Liver (tissue), 9 donors: ENCODE measurements around the gene TIAM2. TPM values are rescaled to one million over a fixed set of nuclear protein-coding genes. Genes with fewer than 3 reads are reported as not detected.
"Not testable (repeated sequence)": the region's sequence is repeated elsewhere in the genome, so short reads cannot be mapped to it uniquely, and the experiment has no call there.

Experiments
- DNase-seq: peaks from one replicate; pipeline ENCODE4 v3.0.0-alpha.2; 2017; ENCODE audit warnings: low spot score
- H3K27ac ChIP-seq, 2 donors: one replicate each; pipeline ENCODE4 v1.7.0; 2013; ENCODE audit warnings: inconsistent platforms in 2 of 2, low read length in 2 of 2, control low read depth in 1 of 2, low read depth in 1 of 2, mild to moderate bottlenecking in 1 of 2
- H3K27me3 ChIP-seq, 4 donors: one replicate each; pipeline versions ENCODE4 v1.6.1 to v1.7.0; 2013; ENCODE audit warnings: low read length in 3 of 4, inconsistent platforms in 1 of 4, mild to moderate bottlenecking in 1 of 4, moderate library complexity in 1 of 4; ENCODE audit not compliant: control insufficient read depth in 4 of 4, insufficient read depth in 4 of 4
- H3K36me3 ChIP-seq, 4 donors: one replicate each; pipeline versions ENCODE4 v1.6.1 to v1.7.0; 2013; ENCODE audit warnings: low read length in 3 of 4, mild to moderate bottlenecking in 3 of 4, low read depth in 1 of 4, moderate library complexity in 1 of 4; ENCODE audit not compliant: control insufficient read depth in 4 of 4, insufficient read depth in 3 of 4
- H3K4me1 ChIP-seq, 4 donors: one replicate each; pipeline versions ENCODE4 v1.6.1 to v1.7.0; 2013; ENCODE audit warnings: low read length in 3 of 4, mild to moderate bottlenecking in 3 of 4, moderate library complexity in 1 of 4; ENCODE audit not compliant: control insufficient read depth in 4 of 4, insufficient read depth in 4 of 4
- H3K4me3 ChIP-seq, 3 donors: one replicate each; pipeline versions ENCODE4 v1.6.1 to v1.7.0; 2013; ENCODE audit warnings: low read length in 3 of 3, control low read depth in 1 of 3, low read depth in 1 of 3, mild to moderate bottlenecking in 1 of 3
- H3K9ac ChIP-seq, 2 donors: one replicate each; pipeline ENCODE4 v1.7.0; 2013; ENCODE audit warnings: low read length in 2 of 2, mild to moderate bottlenecking in 2 of 2, moderate library complexity in 2 of 2, control low read depth in 1 of 2, low read depth in 1 of 2
- H3K9me3 ChIP-seq, 4 donors: one replicate each; pipeline versions ENCODE4 v1.6.1 to v1.7.0; 2013; ENCODE audit warnings: low read length in 3 of 4; ENCODE audit not compliant: control insufficient read depth in 4 of 4
- CTCF ChIP-seq: fragments of 150-350 bp; IDR thresholded peaks from 2 replicates; pipeline ENCODE4 v1.5.1; 2017; ENCODE audit warnings: improper control_type of control experiment, low read depth, low read length; ENCODE audit not compliant: missing input control
- FOXA2 ChIP-seq: IDR thresholded peaks from 2 replicates; pipeline ENCODE4 v1.6.1; 2016; ENCODE audit warnings: antibody characterized with exemption
- GABPA ChIP-seq, 2 donors: IDR thresholded peaks in 1 of 2; conservative IDR thresholded peaks in 1 of 2; 2 replicates each; pipeline ENCODE4 v1.6.1; 2016; ENCODE audit warnings: antibody characterized with exemption in 2 of 2, mild to moderate bottlenecking in 1 of 2, moderate library complexity in 1 of 2
- HNF4A ChIP-seq, 2 donors: conservative IDR thresholded peaks; 2 replicates each; pipeline ENCODE4 v1.6.1; 2016; ENCODE audit warnings: antibody characterized with exemption in 2 of 2, mild to moderate bottlenecking in 2 of 2
- HNF4G ChIP-seq: IDR thresholded peaks from 2 replicates; pipeline ENCODE4 v1.6.1; 2016; ENCODE audit warnings: antibody characterized with exemption
- JUND ChIP-seq, 2 donors: IDR thresholded peaks; 2 replicates each; pipeline ENCODE4 v1.6.1; 2016; ENCODE audit warnings: antibody characterized with exemption in 2 of 2
- NR2F2 ChIP-seq: IDR thresholded peaks from 2 replicates; pipeline ENCODE4 v1.6.1; 2016; ENCODE audit warnings: antibody characterized with exemption
- RAD21 ChIP-seq, 2 donors: IDR thresholded peaks; 2 replicates each; pipeline ENCODE4 v1.6.1; 2016; ENCODE audit warnings: antibody characterized with exemption in 2 of 2, mild to moderate bottlenecking in 2 of 2
- RXRA ChIP-seq, 2 donors: IDR thresholded peaks; 2 replicates each; pipeline ENCODE4 v1.6.1; 2017 to 2018; ENCODE audit warnings: antibody characterized with exemption in 2 of 2, mild to moderate bottlenecking in 1 of 2
- TAF1 ChIP-seq: conservative IDR thresholded peaks from 2 replicates; pipeline ENCODE4 v1.6.1; 2016; ENCODE audit warnings: antibody characterized with exemption, mild to moderate bottlenecking
- YY1 ChIP-seq: IDR thresholded peaks from 2 replicates; pipeline ENCODE4 v1.6.1; 2016; ENCODE audit warnings: antibody characterized with exemption, mild to moderate bottlenecking
- ZBTB33 ChIP-seq: IDR thresholded peaks from 2 replicates; pipeline ENCODE4 v1.6.1; 2016; ENCODE audit warnings: antibody characterized with exemption
- WGBS: extraction: QIAGEN DNeasy Blood & Tissue Kit; methylation state at CpG from one replicate; pipeline ENCODE4 v1.1.7; 2013; 5-methylcytosine and 5-hydroxymethylcytosine counted together
- polyA plus RNA-seq, 2 donors: library from polyadenylated mRNA; stranded (reverse) in 1 of 2; unstranded in 1 of 2; fragments of 200-250 nt in 1 of 2; fragments of >200 nt in 1 of 2; fragmentation: Nextera tagmentation in 1 of 2; extraction: Ambion mirVana in 1 of 2; gene quantifications; one replicate each; pipeline versions ENCODE4 v1.2.1 to v1.2.3, GENCODE V29; 2013 to 2015
- total RNA-seq, 2 donors: library from RNA; depleted of rRNA; stranded (reverse); fragments of >200 nt; gene quantifications; one replicate each; pipeline ENCODE4 v1.2.3, GENCODE V29; 2014
- TF ChIP-seq, protein P1 (sequence below): IDR thresholded peaks from 2 replicates; pipeline ENCODE4 v1.6.1; 2016; ENCODE audit warnings: antibody characterized with exemption
- TF ChIP-seq, protein P2 (sequence below): IDR thresholded peaks from 2 replicates; pipeline ENCODE4 v1.6.1; 2016; ENCODE audit warnings: antibody characterized with exemption
- donor health status: healthy.
- donor health status: healthy.
- donor health status: healthy.
- donor health status: healthy.
- donor health status: healthy.

TIAM2 gene
- total and polyA plus RNA-seq, 4 donors: 0.62 to 3.7 (median 2.4) TPM

- TF ChIP-seq RAD21 (IDR thresholded peaks at IDR 0.05) (no peak), ZBTB33 (no peak), HNF4G (no peak), YY1 (no peak), GABPA (IDR thresholded peaks at IDR 0.05 in 1 of 2, conservative IDR thresholded peaks at IDR 0.05 in 1 of 2) (no peak)
- TF ChIP-seq, protein P1, sequence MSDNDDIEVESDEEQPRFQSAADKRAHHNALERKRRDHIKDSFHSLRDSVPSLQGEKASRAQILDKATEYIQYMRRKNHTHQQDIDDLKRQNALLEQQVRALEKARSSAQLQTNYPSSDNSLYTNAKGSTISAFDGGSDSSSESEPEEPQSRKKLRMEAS: no peak
- WGBS: 86% methylated on average over 13 of the region's 13 CpGs
- no peak for DNase-seq
- Histone ChIP-seq H3K27ac (no peak overlapping the region), H3K9ac (no peak overlapping the region), H3K4me3 (no peak overlapping the region), H3K4me1 (no peaks in the 10 kb centered on the region), H3K27me3 (peaks cover 0 to 5% (median 0%) of the 10 kb centered on the region in 4 donors), H3K9me3 (peaks cover 0 to 2% (median 0%) of the 10 kb centered on the region in 4 donors), H3K36me3 (no peaks in the 10 kb centered on the region)
These were observed 233.5 kb downstream of the TIAM2 start for GRCh38 chr6:155228546-155229166.

GRCh38 chr6:155230975-155231374 lies 235.9 kb downstream of the TIAM2 start:
- DNase-seq, H3K4me1 ChIP-seq, H3K27ac ChIP-seq, H3K36me3 ChIP-seq, H3K27me3 ChIP-seq, H3K9ac ChIP-seq, H3K4me3 ChIP-seq, H3K9me3 ChIP-seq: not testable (repeated sequence)
- 92% methylated on average over 4 of the region's 4 CpGs for whole genome bisulfite sequencing

DNA sequence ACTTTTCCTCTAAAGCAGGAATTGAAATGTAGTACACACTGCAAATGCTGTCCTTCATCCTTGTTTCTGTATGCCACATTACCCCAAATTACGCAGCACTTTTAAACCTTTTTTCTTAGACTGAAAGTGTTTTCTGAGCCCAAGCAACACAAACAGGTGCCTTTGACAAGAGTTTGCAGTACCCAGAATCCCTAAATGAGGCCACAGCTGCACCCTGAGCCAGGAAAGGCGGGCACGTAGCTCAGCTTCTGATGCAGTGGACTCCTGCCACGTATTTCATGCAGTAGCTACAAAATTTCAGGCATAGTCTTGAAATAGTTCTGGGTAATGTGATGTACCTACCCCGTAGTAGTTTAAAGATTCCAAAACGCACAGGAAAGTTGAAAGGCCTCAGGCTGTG lies 237.7 kb downstream of the TIAM2 start:
- no peak overlapping the region for H3K4me3 ChIP-seq
- no peaks in the 10 kb centered on the region for H3K36me3 ChIP-seq
- H3K9me3 ChIP-seq: no peaks in the 10 kb centered on the region
- no peaks in the 10 kb centered on the region for H3K4me1 ChIP-seq
- H3K27ac ChIP-seq: no peak overlapping the region
- 88% methylated on average over 6 of the region's 6 CpGs for WGBS
- DNase-seq: no peak
- H3K9ac ChIP-seq: no peak overlapping the region
- TF ChIP-seq JUND (IDR thresholded peaks at IDR 0.05): no peak
- TF ChIP-seq RXRA (IDR thresholded peaks at IDR 0.05): no peak
- TF ChIP-seq, protein P2, sequence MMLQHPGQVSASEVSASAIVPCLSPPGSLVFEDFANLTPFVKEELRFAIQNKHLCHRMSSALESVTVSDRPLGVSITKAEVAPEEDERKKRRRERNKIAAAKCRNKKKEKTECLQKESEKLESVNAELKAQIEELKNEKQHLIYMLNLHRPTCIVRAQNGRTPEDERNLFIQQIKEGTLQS: no peak
- TF ChIP-seq, protein P1: no peak
- no peaks in the 10 kb centered on the region for H3K27me3 ChIP-seq

- H3K4me1 ChIP-seq: no peaks in the 10 kb centered on the region
- DNase-seq: no peak
- H3K9me3 ChIP-seq: no peaks in the 10 kb centered on the region
- H3K27ac ChIP-seq: no peak overlapping the region
- no peak overlapping the region for H3K9ac ChIP-seq
- H3K27me3 ChIP-seq: no peaks in the 10 kb centered on the region
- 74% methylated on average over 4 of the region's 4 CpGs for WGBS
- H3K4me3 ChIP-seq: no peak overlapping the region
- no peak for TF ChIP-seq CTCF
- no peak for TF ChIP-seq YY1
- no peak for TF ChIP-seq TAF1
- no peak for TF ChIP-seq RXRA (IDR thresholded peaks at IDR 0.05)
- TF ChIP-seq NR2F2: no peak
- no peak for TF ChIP-seq GABPA (IDR thresholded peaks at IDR 0.05 in 1 of 2, conservative IDR thresholded peaks at IDR 0.05 in 1 of 2)
- TF ChIP-seq FOXA2: no peak
- no peak for TF ChIP-seq HNF4G
- TF ChIP-seq HNF4A (conservative IDR thresholded peaks at IDR 0.05): no peak
- TF ChIP-seq ZBTB33: no peak
- TF ChIP-seq, protein P1: no peak
- TF ChIP-seq, protein P2: no peak
- TF ChIP-seq JUND (IDR thresholded peaks at IDR 0.05): no peak
- no peaks in the 10 kb centered on the region for H3K36me3 ChIP-seq
These were observed 239.1 kb downstream of the TIAM2 start for GRCh38 chr6:155234167-155234566.
